ENCODE results near the gene SLC25A22.

Gene SLC25A22

GRCh38 chr11:802018-802617, 4.0 kb upstream of the SLC25A22 start:
- DNase-seq = no peak

GRCh38 chr11:801097-801780, 3.2 kb upstream of the SLC25A22 start:
- DNase-seq = no peak

GRCh38 chr11:800473-800872, 2.4 kb upstream of the SLC25A22 start:
- no peak for DNase-seq

- no peak for DNase-seq
Measured at GRCh38 chr11:799641-800316, 1.7 kb upstream of the SLC25A22 start.

GRCh38 chr11:797296-798092, 587 bp downstream of the SLC25A22 start:
- peak; percentile 64 for DNase-seq

- no peak for DNase-seq
Measured at GRCh38 chr11:796565-797295, 1.4 kb downstream of the SLC25A22 start.

GRCh38 chr11:795634-796564, 2.2 kb downstream of the SLC25A22 start:
- peak; percentile 93 for DNase-seq

GRCh38 chr11:794766-795633, 3.1 kb downstream of the SLC25A22 start:
- no peak for DNase-seq

- DNase-seq = no peak
Measured at GRCh38 chr11:794013-794765, 3.9 kb downstream of the SLC25A22 start.

GRCh38 chr11:793556-793955, 4.5 kb downstream of the SLC25A22 start:
- DNase-seq = no peak

GRCh38 chr11:792873-793272, 5.2 kb downstream of the SLC25A22 start:
- no peak for DNase-seq

- DNase-seq = no peak
Measured at GRCh38 chr11:792535-792821, 5.6 kb downstream of the SLC25A22 start.

- no peak for DNase-seq
Measured at GRCh38 chr11:791658-792534, 6.2 kb downstream of the SLC25A22 start.

- no peak for DNase-seq
Measured at GRCh38 chr11:790721-791564, 7.1 kb downstream of the SLC25A22 start.

GRCh38 chr11:789943-790342, 8.1 kb downstream of the SLC25A22 start, which contains the start of gene CEND1:
Gene CEND1, minus strand, starts transcription at chr11:790090. Its CDS starts 1,514 bp downstream, at chr11:788576.
- peak; percentile 14 for DNase-seq

- DNase-seq = no peak
Measured at GRCh38 chr11:788953-789940, 8.8 kb downstream of the SLC25A22 start.

Data from inflammatory macrophage treated with lipopolysaccharide for 4 hours (primary cell).